ENCODE measurements around the gene ARMC9. TPM values are rescaled to one million over a fixed set of nuclear protein-coding genes. Genes with fewer than 3 reads are reported as not detected.

Gene ARMC9
- total and polyA plus RNA-seq, 2 donors (not counting 3 experiments of a cell fraction or from before 2014, with no cell fraction given) = 16.4 to 24.2 TPM

GRCh38 chr2:231168460-231169139 lies 29.8 kb upstream of the ARMC9 start:
- no peaks in the 10 kb centered on the region for H3K27me3 ChIP-seq (ENCODE audit: control insufficient read depth in 2 of 2, insufficient read depth in 2 of 2, low read length in 2 of 2)
- peaks cover 5 to 25% of the 10 kb centered on the region in 2 experiments for H3K36me3 ChIP-seq (ENCODE audit: control insufficient read depth in 2 of 2, extremely low read depth in 1 of 2, insufficient read depth in 2 of 2, low read length in 2 of 2)
- no peaks in the 10 kb centered on the region for H3K79me2 ChIP-seq (ENCODE audit: control insufficient read depth, insufficient read depth, low read length)
- TF ChIP-seq MYC (IDR thresholded peaks at IDR 0.05; ENCODE audit: low read depth, low read length) (no peak), GATA2 (IDR thresholded peaks at IDR 0.05; ENCODE audit: insufficient read depth, insufficient read length, low read depth, low read length) (no peak), POLR2AphosphoS5 (IDR thresholded peaks at IDR 0.05; ENCODE audit: insufficient read depth, low read depth, low read length) (peak; percentile 15), FOS (IDR thresholded peaks at IDR 0.05; ENCODE audit: borderline replicate concordance, insufficient read depth, low read length) (no peak), MAX (IDR thresholded peaks at IDR 0.05; ENCODE audit: insufficient read depth, insufficient read length) (no peak), POLR2A (IDR thresholded peaks at IDR 0.05; ENCODE audit: low read depth, low read length) (peak; percentile 10), EZH2 (IDR thresholded peaks at IDR 0.05; ENCODE audit: borderline replicate concordance, low read depth, low read length, severe bottlenecking) (no peak), JUN (IDR thresholded peaks at IDR 0.05; ENCODE audit: borderline replicate concordance, insufficient read depth, insufficient read length, low read depth) (peak; percentile 5)
- TF ChIP-seq, protein P1, sequence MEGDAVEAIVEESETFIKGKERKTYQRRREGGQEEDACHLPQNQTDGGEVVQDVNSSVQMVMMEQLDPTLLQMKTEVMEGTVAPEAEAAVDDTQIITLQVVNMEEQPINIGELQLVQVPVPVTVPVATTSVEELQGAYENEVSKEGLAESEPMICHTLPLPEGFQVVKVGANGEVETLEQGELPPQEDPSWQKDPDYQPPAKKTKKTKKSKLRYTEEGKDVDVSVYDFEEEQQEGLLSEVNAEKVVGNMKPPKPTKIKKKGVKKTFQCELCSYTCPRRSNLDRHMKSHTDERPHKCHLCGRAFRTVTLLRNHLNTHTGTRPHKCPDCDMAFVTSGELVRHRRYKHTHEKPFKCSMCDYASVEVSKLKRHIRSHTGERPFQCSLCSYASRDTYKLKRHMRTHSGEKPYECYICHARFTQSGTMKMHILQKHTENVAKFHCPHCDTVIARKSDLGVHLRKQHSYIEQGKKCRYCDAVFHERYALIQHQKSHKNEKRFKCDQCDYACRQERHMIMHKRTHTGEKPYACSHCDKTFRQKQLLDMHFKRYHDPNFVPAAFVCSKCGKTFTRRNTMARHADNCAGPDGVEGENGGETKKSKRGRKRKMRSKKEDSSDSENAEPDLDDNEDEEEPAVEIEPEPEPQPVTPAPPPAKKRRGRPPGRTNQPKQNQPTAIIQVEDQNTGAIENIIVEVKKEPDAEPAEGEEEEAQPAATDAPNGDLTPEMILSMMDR (IDR thresholded peaks at IDR 0.05; ENCODE audit: extremely low read depth in 1 of 2, insufficient read depth in 1 of 2, low read depth in 1 of 2, low read length in 2 of 2) = no peak
- H3K4me2 ChIP-seq (ENCODE audit: insufficient read depth, low read length) = peak overlapping the region; percentile 45
- H3K4me3 ChIP-seq (replicated peaks in 1 of 3; ENCODE audit: insufficient read depth in 1 of 3, low read depth in 1 of 3, low read length in 3 of 3) = no peak overlapping the region
- H4K20me1 ChIP-seq (replicated peaks; ENCODE audit: control insufficient read depth, extremely low read depth, insufficient read depth, low read length) = no peaks in the 10 kb centered on the region
- dilution Hi-C loops (cut with MboI; ENCODE audit: extremely low pct_ligation_motif_present, low sequenced_read_pairs) = no loop called here
- no peaks in the 10 kb centered on the region for H3K9me3 ChIP-seq (replicated peaks; ENCODE audit: control insufficient read depth, insufficient read depth, low read length)
- peaks cover 37% of the 10 kb centered on the region for H3K4me1 ChIP-seq (ENCODE audit: control insufficient read depth, extremely low read depth, insufficient read depth, low read length)
- no peak overlapping the region for H3K9ac ChIP-seq (replicated peaks; ENCODE audit: extremely low read depth, insufficient read depth, low read length)
- no TSS peak for BruUV-seq (replicated peaks)
- DNase-seq (ENCODE audit: low read depth, low spot score) (peak; percentile 80), FAIRE-seq (peak; percentile 68)
- H3K27ac ChIP-seq (ENCODE audit: insufficient read depth, low read depth, low read length) = peak overlapping the region; percentile 32
- CTCF ChIA-PET = interaction anchor here (0.9 to 2.5 kb wide), 9 partner anchors 9 to 65 kb away, joined by 3 to 7 read pairs (median 6); no protein-coding TSS in a partner anchor
- intact Hi-C loops (cut with micrococcal nuclease) = loop anchor here (2.0 kb wide), 2 partner anchors 14 to 58 kb away; no protein-coding TSS in a partner anchor
- no peak overlapping the region for H2AFZ ChIP-seq (ENCODE audit: low read depth, low read length)
- H3K9me1 ChIP-seq (replicated peaks; ENCODE audit: control insufficient read depth, extremely low read depth, insufficient read depth, low read length) = no peaks in the 10 kb centered on the region
- POLR2A ChIA-PET = no interaction called here

Data from endothelial cell of umbilical vein (primary cell).